BLaER1 treated with 17β-estradiol and CSF1 and Interleukin-3, amounts not matched to agents 10 nM and 100 nM (cell line): ENCODE results near the gene APP.

ENCODE experiments used
- H3K27ac ChIP-seq, 11 experiments: shearing (Covaris generic); formaldehyde crosslinking; 2 replicates each; pipeline ENCODE4 v1.8.1; 2022
- H3K27me3 ChIP-seq, 11 experiments: shearing (Covaris generic); formaldehyde crosslinking; 2 replicates each; pipeline ENCODE4 v1.8.1; 2022
- H3K36me3 ChIP-seq, 11 experiments: shearing (Covaris generic); formaldehyde crosslinking; 2 replicates each; pipeline ENCODE4 v1.8.1; 2022
- H3K4me1 ChIP-seq, 10 experiments: shearing (Covaris generic); formaldehyde crosslinking; 2 replicates each; pipeline ENCODE4 v1.8.1; 2022
- H3K4me2 ChIP-seq, 11 experiments: shearing (Covaris generic); formaldehyde crosslinking; 2 replicates each; pipeline ENCODE4 v1.8.1; 2022
- H3K4me3 ChIP-seq, 10 experiments: shearing (Covaris generic); formaldehyde crosslinking; 2 replicates each; pipeline ENCODE4 v1.8.1; 2022
- H3K9ac ChIP-seq, 11 experiments: shearing (Covaris generic); formaldehyde crosslinking; 2 replicates each; pipeline ENCODE4 v1.8.1; 2022
- H3K9me3 ChIP-seq, 11 experiments: shearing (Covaris generic); formaldehyde crosslinking; replicated peaks in 1 of 11; 2 replicates each; pipeline ENCODE4 v1.8.1; 2022
- H4K20me1 ChIP-seq, 11 experiments: shearing (Covaris generic); formaldehyde crosslinking; 2 replicates each; pipeline ENCODE4 v1.8.1; 2022
- Cebpa-rat ChIP-seq, 11 experiments: shearing (Covaris generic); IDR thresholded peaks; 2 replicates each; pipeline ENCODE4 v1.8.1; 2022

Gene APP

GRCh38 chr21:25836396-25836795, 334.2 kb downstream of the APP start:
- H3K4me1 ChIP-seq: peaks cover 8 to 14% (median 11%) of the 10 kb centered on the region in 10 experiments
- H4K20me1 ChIP-seq: no peaks in the 10 kb centered on the region
- no peak overlapping the region for H3K4me2 ChIP-seq
- no peak for TF ChIP-seq Cebpa-rat (IDR thresholded peaks at IDR 0.05)
- H3K4me3 ChIP-seq: no peak overlapping the region
- H3K27me3 ChIP-seq: no peaks in the 10 kb centered on the region
- peaks cover 33 to 58% (median 42%) of the 10 kb centered on the region in 11 experiments for H3K9me3 ChIP-seq
- no peak overlapping the region for H3K9ac ChIP-seq
- peaks cover 0 to 5% (median 0%) of the 10 kb centered on the region in 11 experiments; a peak in 1 of 22 replicates for H3K36me3 ChIP-seq
- H3K27ac ChIP-seq: no peak overlapping the region

GRCh38 chr21:25834381-25834780, 336.2 kb downstream of the APP start:
- no peak overlapping the region for H3K4me3 ChIP-seq
- H3K9me3 ChIP-seq: peaks cover 26 to 46% (median 33%) of the 10 kb centered on the region in 11 experiments
- H3K4me2 ChIP-seq: no peak overlapping the region

GRCh38 chr21:25831300-25831960, 339.1 kb downstream of the APP start:
- Histone ChIP-seq H3K4me2 (peak overlapping the region; percentile 46 to 77 (median 62); a peak in 21 of 22 replicates), H3K4me1 (peaks cover 16 to 29% (median 21%) of the 10 kb centered on the region in 10 experiments), H3K27me3 (no peaks in the 10 kb centered on the region), H3K36me3 (peaks cover 0 to 5% (median 0%) of the 10 kb centered on the region in 11 experiments; a peak in 1 of 22 replicates), H4K20me1 (no peaks in the 10 kb centered on the region), H3K4me3 (0 out of 20 replicates have a peak overlapping the region, but pooled peaks of 2 of the 10 experiments have one; percentile 0 to 6), H3K9ac (peak overlapping the region in 1 of 11 experiments; percentile 3; a peak in 1 of 22 replicates), H3K27ac (peak overlapping the region in 9 of 11 experiments; percentile 18 to 74 (median 49); a peak in 16 of 22 replicates), H3K9me3 (peaks cover 21 to 33% (median 25%) of the 10 kb centered on the region in 11 experiments)
- TF ChIP-seq Cebpa-rat (IDR thresholded peaks at IDR 0.05): no peak

More at GRCh38 chr21:25834381-25834780, 336.2 kb downstream of the APP start:
- Histone ChIP-seq H3K9ac (no peak overlapping the region), H3K36me3 (peaks cover 0 to 5% (median 0%) of the 10 kb centered on the region in 11 experiments; a peak in 1 of 22 replicates), H4K20me1 (no peaks in the 10 kb centered on the region), H3K27me3 (no peaks in the 10 kb centered on the region), H3K27ac (no peak overlapping the region), H3K4me1 (peaks cover 16 to 29% (median 21%) of the 10 kb centered on the region in 10 experiments)
- no peak for TF ChIP-seq Cebpa-rat (IDR thresholded peaks at IDR 0.05)
